ENCODE results near the gene KHNYN.
A peak's percentile ranks its signal among the peaks of the same experiment; 100 is the strongest.

KHNYN gene

GRCh38 chr14:24425704-24426103, 4.0 kb upstream of the KHNYN start:
- no peak overlapping the region for H3K4me3 ChIP-seq (replicated peaks; ENCODE audit: low read depth, low read length)
- TF ChIP-seq CTCF (IDR thresholded peaks at IDR 0.05; ENCODE audit: insufficient read depth, low read length, poor library complexity, severe bottlenecking) = no peak
- no peak for DNase-seq (ENCODE audit: extremely low read depth, insufficient read length)
- no peaks in the 10 kb centered on the region for H3K27me3 ChIP-seq (replicated peaks; ENCODE audit: control insufficient read depth, insufficient read depth, low read length)
- H3K36me3 ChIP-seq (ENCODE audit: control insufficient read depth, insufficient read depth, low read length) = no peaks in the 10 kb centered on the region

GRCh38 chr14:24426150-24426911, 3.4 kb upstream of the KHNYN start:
- no peak for TF ChIP-seq CTCF (IDR thresholded peaks at IDR 0.05; ENCODE audit: insufficient read depth, low read length, poor library complexity, severe bottlenecking)
- H3K36me3 ChIP-seq (ENCODE audit: control insufficient read depth, insufficient read depth, low read length) = no peaks in the 10 kb centered on the region
- DNase-seq (ENCODE audit: extremely low read depth, insufficient read length) = no peak
- no peak overlapping the region for H3K4me3 ChIP-seq (replicated peaks; ENCODE audit: low read depth, low read length)
- no peaks in the 10 kb centered on the region for H3K27me3 ChIP-seq (replicated peaks; ENCODE audit: control insufficient read depth, insufficient read depth, low read length)

- no peak for DNase-seq (ENCODE audit: extremely low read depth, insufficient read length)
- no peak for TF ChIP-seq CTCF (IDR thresholded peaks at IDR 0.05; ENCODE audit: insufficient read depth, low read length, poor library complexity, severe bottlenecking)
- Histone ChIP-seq H3K4me3 (replicated peaks; ENCODE audit: low read depth, low read length) (no peak overlapping the region), H3K36me3 (ENCODE audit: control insufficient read depth, insufficient read depth, low read length) (peaks cover 2% of the 10 kb centered on the region), H3K27me3 (replicated peaks; ENCODE audit: control insufficient read depth, insufficient read depth, low read length) (no peaks in the 10 kb centered on the region)
Measured at GRCh38 chr14:24426912-24427536, 2.7 kb upstream of the KHNYN start.

GRCh38 chr14:24427537-24428508, 1.9 kb upstream of the KHNYN start:
- Histone ChIP-seq H3K36me3 (ENCODE audit: control insufficient read depth, insufficient read depth, low read length) (peaks cover 10% of the 10 kb centered on the region), H3K27me3 (replicated peaks; ENCODE audit: control insufficient read depth, insufficient read depth, low read length) (no peaks in the 10 kb centered on the region), H3K4me3 (replicated peaks; ENCODE audit: low read depth, low read length) (no peak overlapping the region)
- no peak for TF ChIP-seq CTCF (IDR thresholded peaks at IDR 0.05; ENCODE audit: insufficient read depth, low read length, poor library complexity, severe bottlenecking)
- no peak for DNase-seq (ENCODE audit: extremely low read depth, insufficient read length)

- no peak for DNase-seq (ENCODE audit: extremely low read depth, insufficient read length)
- Histone ChIP-seq H3K36me3 (ENCODE audit: control insufficient read depth, insufficient read depth, low read length) (peaks cover 13% of the 10 kb centered on the region), H3K4me3 (replicated peaks; ENCODE audit: low read depth, low read length) (peak overlapping the region; percentile 94), H3K27me3 (replicated peaks; ENCODE audit: control insufficient read depth, insufficient read depth, low read length) (no peaks in the 10 kb centered on the region)
- no peak for TF ChIP-seq CTCF (IDR thresholded peaks at IDR 0.05; ENCODE audit: insufficient read depth, low read length, poor library complexity, severe bottlenecking)
Measured at GRCh38 chr14:24428628-24429394, 943 bp upstream of the KHNYN start.

Measured in GM06990 (cell line).